Renal pelvis (tissue), 4 donors: ENCODE data around the gene IL22. TPM values are rescaled to one million over a fixed set of nuclear protein-coding genes. Genes with fewer than 3 reads are reported as not detected.
"Not testable (repeated sequence)": the region's sequence is repeated elsewhere in the genome, so short reads cannot be mapped to it uniquely, and the experiment has no call there.

Experiments
- DNase-seq: peaks from one replicate; pipeline ENCODE4 v3.0.0-alpha.2; 2013
- polyA plus RNA-seq, 3 donors: library from polyadenylated mRNA; unstranded; fragments of 120-200 nt; gene quantifications; one replicate each; pipeline ENCODE4 v1.2.1, GENCODE V29; 2013; ENCODE audit not compliant: insufficient read length in 3 of 3

The IL22 gene
- polyA plus RNA-seq, 3 donors = not detected

DNA sequence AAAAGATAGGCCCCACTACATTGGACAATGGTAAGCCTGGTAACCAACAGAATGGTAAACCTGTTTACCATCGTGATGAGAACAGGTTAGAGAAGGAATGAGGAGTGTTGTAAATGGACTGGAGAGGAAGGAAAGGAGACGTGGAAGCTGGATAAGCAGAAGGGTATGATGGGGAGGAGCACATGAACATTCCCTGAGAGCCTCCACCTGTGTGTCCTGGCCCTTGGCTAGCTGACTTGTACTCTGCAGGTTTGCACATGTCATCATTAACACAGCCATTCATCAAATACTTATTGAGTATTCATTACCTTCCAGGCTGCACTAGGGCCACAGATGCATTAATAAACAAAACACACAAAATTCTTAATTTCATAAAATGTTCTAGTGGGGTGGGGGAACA is 23.4 kb downstream of the IL22 start:
- DNase-seq = no peak

DNA sequence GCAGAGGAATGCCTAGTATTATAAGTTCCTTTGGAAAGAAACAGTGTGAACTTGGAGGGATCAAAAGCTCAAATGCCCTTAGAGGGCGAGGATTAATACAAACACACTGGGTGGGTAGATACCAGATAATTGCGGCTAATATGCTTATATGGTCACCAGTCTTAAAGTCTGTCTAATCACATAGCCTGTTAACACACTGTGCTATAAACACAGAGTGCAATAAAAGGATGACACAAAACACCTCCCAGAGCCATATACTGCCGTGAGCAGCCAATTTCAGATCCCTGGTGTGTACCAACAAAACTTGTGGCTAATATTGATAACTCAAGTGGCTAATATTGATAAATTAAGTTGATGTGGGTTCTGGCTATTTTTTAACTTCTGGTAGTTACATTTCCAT is 26.0 kb downstream of the IL22 start:
- DNase-seq = no peak

DNA sequence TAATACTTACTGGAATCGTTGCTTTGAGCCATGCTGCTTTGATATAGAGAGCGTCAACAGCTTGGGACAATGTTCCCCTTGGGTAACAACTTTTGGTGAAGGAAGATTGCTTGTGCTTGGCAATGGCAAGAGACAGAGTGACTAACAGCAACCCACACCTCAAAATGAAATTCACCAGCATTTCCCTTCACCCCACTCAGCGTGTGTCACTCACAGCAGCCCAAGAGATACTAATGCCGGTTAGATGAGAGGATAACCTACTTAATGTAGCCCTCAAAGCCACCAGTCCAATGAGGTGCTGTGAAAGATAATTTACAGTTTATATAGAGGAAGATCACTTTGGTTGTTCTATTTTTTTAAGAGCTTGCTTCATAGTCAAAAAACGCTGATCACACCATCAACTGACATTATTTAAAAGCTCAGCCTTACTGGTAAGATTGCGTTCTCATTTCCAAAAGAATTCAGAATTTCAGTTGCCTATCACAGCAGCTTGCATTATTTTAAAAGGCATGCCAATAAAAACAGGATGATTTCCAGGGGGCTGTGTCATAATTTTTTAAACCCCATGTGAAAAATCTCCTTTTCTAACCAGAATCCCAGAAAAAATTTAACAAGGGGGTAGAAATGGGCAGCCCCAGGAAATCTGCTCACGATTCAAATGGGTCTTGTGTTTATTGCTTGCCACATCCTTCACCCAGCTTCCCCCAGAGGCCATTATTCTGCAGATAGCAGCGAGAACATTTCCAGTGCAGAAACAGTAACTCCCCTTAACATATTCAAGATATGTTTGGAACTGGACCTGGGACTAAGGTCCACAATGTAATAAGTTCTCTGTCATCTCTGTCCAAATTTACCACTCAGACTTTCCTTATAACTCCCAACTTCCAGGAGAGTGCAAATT is 27.6 kb downstream of the IL22 start, which contains the start of gene IL26:
Gene IL26 (minus strand): TSS at position 235 of the 901 bp plus-strand sequence. CDS start 54 bp downstream, at position 181.
- DNase-seq = no peak

DNA sequence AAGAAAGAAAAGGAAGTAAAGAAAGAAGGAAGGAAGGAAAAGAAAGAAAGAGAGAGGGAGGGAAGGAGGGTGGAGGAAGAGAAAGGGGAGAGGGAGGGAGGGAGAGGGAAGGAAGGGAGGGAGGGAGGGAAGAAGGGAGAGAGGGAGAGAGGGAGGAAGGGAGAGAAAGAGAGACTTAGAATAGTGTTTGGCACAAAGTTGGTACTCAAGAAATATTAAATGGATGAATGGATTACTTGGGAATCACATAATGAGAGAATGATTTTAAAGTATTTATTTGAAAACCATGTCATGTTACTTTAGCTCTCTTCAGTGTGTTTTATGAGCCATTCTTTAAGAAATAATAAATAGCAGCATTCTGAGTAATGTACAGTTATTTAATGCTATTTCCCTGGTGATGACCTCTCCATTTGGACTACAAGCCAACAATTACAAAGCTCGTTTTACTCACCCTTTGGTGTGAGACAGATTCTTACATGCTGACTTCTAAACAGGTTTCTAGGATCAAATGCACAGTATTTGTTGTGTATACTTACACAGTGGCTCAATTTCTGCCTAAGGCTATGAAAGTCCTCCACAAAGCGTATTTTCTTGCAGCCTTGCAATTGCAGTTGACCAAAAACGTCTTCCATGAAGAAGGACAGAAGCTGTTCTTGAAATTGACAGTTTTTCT is 28.7 kb downstream of the IL22 start:
- peak; percentile 34 for DNase-seq

DNA sequence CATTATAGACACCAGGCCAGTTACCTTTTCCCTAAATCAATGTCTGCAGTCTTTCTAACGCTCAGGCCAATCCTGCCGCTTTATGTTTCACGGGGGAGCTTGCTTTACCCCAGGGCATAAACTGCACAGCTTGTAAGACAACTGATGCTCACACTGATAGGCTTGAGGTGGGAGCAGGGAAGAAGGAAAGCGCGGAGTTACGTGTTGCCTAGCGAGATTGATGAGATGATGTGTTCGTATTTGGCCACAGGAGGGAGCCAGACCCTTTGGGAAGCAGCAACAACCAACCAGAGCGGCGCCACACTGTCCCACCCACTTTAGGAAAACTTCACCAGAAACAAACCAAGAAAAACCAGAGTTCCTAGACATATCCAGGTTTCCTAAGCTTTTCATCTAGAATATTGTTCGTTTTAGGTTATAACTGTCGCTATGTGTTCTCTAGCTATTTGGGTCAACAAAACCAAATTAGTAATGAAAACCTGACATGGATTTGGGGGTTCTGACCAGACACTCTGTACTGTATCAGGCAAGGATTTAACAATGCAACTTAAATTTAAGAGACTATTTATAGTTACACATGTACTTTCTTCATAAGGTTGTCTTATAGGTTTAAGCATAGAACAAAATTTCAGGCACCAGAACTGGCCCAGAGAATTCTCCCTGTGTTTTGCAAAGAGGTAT is 30.2 kb downstream of the IL22 start:
- DNase-seq = peak; percentile 87

DNA sequence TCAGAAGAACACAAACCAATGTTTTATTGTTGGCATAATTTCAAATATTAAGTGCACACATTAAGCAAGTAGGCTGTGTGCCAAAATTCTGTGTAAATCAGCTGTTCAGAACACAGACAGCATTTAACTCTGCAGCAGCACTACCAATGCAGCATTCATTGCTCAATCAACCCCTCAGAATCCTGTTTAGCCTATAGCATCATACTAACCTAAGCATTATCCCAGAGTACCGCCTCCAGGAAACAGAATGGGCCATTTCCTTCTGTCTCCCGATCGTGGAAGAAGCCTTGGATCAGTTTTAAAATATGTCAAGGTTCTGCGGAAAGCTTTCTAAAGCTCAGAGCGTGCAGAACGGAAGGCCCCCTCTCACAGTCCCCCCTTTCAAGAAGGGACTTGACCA is 31.1 kb downstream of the IL22 start:
- DNase-seq = no peak

DNA sequence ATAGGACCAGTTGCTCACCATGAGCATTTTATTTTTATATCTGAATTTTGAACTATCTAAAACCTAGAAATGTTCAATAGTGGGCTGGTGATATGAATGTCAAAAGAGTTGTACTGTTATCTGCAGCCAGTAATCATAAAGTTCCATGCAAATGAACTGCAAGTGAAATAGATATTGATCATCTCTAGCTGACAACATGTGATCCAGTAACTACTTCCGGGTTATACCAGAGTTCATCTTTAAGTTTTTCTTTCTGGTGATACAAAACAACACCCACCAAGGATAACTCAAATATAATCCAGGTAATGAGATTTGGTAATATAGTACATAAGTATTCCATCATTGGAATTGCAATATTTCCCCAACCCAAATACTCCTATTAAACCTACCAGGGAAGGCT is 31.9 kb downstream of the IL22 start:
- DNase-seq = no peak

DNA sequence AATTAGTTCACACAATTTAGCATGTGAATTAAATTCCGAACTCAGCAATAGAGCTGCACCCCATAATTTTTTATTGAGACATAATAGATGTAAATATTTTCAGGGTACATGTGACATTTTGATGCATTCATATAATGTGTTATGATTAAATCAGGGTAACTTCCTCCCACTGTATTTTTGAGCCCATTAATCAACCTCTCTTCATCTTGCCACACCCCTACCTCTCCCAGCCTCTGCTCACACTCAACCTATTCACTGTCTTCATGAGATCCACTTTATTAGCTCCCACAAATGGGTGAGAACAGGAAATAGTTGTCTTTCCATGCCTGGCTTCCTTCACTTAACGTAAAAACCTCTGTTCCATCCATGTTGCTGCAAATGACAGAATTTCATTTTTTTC is 42.5 kb downstream of the IL22 start:
- no peak for DNase-seq

DNA sequence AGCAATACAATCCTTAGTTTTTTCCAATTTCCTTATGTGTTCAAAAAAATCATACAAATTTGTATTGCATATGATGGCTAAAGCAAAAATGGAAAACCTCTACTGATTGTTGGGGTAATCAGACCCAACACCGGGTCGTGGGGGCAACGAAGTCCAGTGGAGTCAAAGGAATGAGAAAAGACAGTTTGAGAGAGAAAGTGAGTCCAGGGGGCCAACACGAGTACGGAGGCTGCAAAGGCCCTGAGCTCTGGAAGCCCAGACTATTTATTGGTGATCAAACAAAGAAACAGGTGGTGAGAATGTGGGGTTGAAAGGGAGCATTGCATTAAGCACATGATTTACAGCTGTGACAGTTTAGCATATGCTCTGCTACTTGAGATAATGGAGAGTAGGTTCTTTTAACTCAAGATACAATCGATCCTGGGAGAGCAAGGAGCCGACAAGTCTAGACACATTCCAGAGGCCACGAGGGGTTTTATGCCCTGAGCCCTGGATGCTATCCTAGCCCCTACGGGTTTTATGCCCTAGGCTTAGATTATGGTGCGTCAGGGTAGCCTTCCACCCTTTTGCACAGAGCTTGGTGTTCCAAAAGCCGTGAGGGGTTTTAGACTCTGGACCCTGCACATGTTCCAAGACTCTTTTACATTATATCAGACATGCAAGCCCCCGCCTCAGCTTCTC is 44.2 kb downstream of the IL22 start:
- not testable (repeated sequence) for DNase-seq

DNA sequence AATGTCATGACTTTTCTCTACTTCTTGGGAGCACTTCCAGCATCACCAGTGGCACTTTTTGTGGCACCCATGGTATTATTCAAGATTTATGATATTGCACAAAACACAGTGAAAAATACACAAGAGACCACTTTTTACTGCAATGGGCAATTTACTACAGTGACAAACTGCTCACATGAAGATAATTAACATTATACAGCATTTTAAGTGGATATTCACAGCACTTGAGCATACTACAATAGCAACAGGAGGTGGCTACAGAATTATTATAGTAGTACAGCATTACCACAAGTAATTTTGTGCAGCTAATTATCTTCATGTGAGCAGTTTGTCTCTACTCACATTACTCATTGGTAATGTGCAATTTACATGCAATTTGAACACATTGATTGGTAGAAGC is 46.1 kb downstream of the IL22 start:
- DNase-seq = no peak

DNA sequence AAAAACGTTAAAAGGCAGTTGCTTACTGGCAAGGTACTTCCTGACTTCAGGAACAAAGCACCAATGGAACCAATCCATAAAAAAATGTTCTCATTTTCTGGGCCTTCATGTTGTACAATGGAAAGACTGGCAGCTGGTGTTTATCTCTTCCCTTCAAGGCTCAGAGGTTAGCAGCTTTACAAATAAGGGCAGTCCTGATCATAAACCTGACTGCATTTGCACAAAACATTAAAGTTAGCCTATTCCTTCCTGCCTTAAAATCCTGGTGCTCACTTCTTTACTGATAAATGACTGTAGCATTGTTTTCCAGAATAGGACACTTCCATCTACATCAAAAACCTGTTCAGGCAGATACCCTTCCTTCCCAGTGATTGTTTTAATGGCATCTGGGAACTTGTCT is 47.0 kb downstream of the IL22 start:
- no peak for DNase-seq

DNA sequence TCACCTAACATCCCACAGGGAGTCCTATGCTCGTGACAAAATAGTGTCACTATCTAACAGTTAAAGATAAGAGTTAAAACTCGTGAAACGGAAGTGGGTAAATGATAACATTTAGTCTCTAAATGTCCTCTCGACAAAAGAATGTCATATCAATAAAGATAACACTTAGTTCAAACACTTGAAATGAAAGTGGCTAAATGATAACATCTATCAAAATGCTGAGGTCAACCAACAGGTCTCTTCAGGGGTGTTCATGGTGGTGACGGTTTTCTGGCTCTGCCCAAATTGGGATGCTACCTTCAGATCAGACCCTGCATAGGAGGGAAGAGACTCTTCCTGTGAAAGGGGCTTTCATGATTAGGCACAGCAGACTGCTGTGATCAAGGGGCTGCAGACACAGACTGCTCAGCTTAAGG is 49.9 kb downstream of the IL22 start:
- DNase-seq = no peak

DNA sequence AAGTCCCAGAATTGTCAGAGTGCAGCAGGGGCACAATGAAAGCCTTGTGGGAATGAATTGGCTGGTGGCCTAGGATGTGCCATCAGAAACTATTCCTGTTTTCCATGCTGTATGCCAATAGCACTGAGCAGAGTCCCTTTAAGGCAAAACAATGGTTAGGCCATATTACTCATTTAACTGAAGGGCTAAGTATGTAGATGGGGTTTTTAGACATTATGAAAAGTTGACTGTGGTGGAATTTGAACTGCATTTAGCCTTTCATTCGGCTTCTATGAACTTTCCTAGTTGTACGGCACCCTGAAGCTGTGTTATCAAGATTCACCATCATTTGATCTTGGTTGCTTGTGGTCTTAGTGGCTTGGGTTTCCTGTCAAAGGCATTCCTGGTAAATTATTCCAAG is 52.5 kb downstream of the IL22 start:
- DNase-seq = no peak

DNA sequence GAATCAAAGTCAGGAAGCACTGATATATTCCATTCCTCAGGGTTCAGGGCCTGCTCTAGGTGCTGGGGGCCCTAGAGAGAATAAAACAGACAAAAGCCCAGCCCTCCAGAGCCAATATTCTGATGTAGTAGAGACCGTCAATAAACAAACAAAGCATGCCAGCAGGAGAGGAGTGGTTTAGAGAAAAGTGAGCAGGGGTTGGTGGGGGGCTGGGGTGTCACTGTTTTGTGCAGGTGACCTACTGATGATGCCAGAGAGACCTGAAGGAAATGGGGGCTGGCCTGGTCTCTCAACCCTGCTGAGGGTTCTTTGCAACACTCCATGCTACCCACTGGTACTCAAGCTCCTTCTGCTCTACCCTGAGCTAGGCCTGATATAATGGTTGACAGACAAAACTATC is 54.3 kb downstream of the IL22 start:
- DNase-seq = no peak

DNA sequence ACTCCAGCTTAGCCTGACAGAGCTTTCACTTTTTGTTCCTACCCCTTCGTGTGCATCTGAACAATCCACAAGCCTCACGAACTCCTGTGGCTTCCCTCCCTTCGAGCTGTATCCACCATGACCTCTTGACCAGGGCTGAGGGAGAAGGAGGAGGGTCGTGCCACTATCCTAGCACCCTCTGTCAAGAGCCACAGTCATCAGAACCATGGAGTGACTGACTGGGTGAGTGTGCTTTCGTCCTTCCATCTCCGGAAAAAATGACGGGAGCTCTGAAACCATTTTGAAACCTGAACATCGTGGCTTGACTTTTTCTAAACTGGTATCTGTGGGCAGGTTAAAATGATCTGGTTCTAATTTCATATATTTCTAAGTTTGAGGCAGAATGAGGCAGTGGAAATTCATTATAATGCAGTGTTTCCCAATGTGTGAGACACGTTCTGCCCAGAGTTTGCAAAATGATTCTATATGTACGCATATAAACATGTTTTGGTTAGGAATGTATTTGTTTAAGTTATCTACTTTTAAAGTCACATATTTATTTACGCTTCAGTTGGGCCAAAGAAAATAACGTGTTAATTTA is 54.8 kb downstream of the IL22 start:
- no peak for DNase-seq

Other genes starting within 250 kb of the IL22 start
- gene IFNG, start 93.9 kb downstream of the IL22 start, polyA plus RNA-seq = not detected
- not detected for gene IL26, start 27.8 kb downstream of the IL22 start, polyA plus RNA-seq
- 10 to 100 TPM; 32.5 to 38.4 (median 38.2) TPM for gene MDM1, start 78.8 kb upstream of the IL22 start, polyA plus RNA-seq